Measurements from ENCODE around the gene ZNF524.

DNA sequence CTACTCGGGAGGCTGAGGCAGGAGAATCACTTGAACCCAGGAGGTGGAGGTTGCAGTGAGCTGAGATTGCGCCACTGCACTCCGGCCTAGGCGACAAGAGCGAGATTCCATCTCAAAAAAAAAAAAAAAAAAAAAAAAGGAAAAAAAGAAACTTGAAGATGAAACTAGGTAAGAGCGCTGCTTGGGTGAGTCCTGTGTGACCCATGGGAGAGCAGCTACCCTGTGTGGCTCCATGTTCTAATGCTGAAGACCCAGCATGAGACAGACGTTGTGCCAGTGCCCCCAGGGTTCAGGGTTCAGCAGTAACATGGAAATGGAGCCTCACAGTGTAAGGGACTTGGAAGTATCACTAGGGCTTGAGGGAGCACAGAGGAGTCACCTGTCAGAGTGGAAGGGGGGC is 18.3 kb downstream of the ZNF524 start:
- TF ChIP-seq, protein P1, sequence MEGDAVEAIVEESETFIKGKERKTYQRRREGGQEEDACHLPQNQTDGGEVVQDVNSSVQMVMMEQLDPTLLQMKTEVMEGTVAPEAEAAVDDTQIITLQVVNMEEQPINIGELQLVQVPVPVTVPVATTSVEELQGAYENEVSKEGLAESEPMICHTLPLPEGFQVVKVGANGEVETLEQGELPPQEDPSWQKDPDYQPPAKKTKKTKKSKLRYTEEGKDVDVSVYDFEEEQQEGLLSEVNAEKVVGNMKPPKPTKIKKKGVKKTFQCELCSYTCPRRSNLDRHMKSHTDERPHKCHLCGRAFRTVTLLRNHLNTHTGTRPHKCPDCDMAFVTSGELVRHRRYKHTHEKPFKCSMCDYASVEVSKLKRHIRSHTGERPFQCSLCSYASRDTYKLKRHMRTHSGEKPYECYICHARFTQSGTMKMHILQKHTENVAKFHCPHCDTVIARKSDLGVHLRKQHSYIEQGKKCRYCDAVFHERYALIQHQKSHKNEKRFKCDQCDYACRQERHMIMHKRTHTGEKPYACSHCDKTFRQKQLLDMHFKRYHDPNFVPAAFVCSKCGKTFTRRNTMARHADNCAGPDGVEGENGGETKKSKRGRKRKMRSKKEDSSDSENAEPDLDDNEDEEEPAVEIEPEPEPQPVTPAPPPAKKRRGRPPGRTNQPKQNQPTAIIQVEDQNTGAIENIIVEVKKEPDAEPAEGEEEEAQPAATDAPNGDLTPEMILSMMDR (IDR thresholded peaks at IDR 0.05) = no peak
- TF ChIP-seq POLR2A (IDR thresholded peaks at IDR 0.05) (no peak), POLR2AphosphoS5 (IDR thresholded peaks at IDR 0.05) (no peak), EP300 (IDR thresholded peaks at IDR 0.05) (no peak)
